ENCODE results near the gene CCDC174. TPM values are rescaled to one million over a fixed set of nuclear protein-coding genes. Genes with fewer than 3 reads are reported as not detected.
A peak's percentile ranks its signal among the peaks of the same experiment; 100 is the strongest.
"Not testable (repeated sequence)": the region's sequence is repeated elsewhere in the genome, so short reads cannot be mapped to it uniquely, and the experiment has no call there.

CCDC174 gene
- 10 to 100 TPM; 19.8 to 23.3 TPM for total RNA-seq

GRCh38 chr3:14651440-14652251, at the start of gene CCDC174:
Gene CCDC174 (plus strand): TSS chr3:14651762. CDS start chr3:14651837, 75 bp downstream.
- peak; percentile 93 to 95 for DNase-seq (ENCODE audit: low spot score in 2 of 2)
- ATAC-seq, result peak; percentile 98 to 99
- Mint-ChIP-seq H3K27ac (peak within 1 kb of the TSS; percentile 99), H3K36me3 (peaks cover 22 to 25% of the 10 kb centered on the region in 2 donors), H3K9me3 (no peaks in the 10 kb centered on the region)

GRCh38 chr3:14602006-14602803, 49.4 kb upstream of the CCDC174 start:
- no peak for DNase-seq (ENCODE audit: low spot score in 2 of 2)
- no peak overlapping the region for H3K27ac Mint-ChIP-seq
- peaks cover 10% of the 10 kb centered on the region in 2 donors for H3K36me3 Mint-ChIP-seq
- H3K9me3 Mint-ChIP-seq, result peaks cover 15 to 17% of the 10 kb centered on the region in 2 donors
- ATAC-seq, result no peak

GRCh38 chr3:14602804-14603644, 48.5 kb upstream of the CCDC174 start:
- no peak overlapping the region for H3K27ac Mint-ChIP-seq
- peak in 1 of 2 donors; percentile 11 for ATAC-seq
- peaks cover 15 to 17% of the 10 kb centered on the region in 2 donors for H3K9me3 Mint-ChIP-seq
- no peak for DNase-seq (ENCODE audit: low spot score in 2 of 2)
- peaks cover 10% of the 10 kb centered on the region in 2 donors for H3K36me3 Mint-ChIP-seq

GRCh38 chr3:14605067-14605466, 46.5 kb upstream of the CCDC174 start:
- no peak for ATAC-seq

GRCh38 chr3:14605744-14606143, 45.8 kb upstream of the CCDC174 start:
- no peak for ATAC-seq
- DNase-seq (ENCODE audit: low spot score in 2 of 2), result no peak
- Mint-ChIP-seq H3K9me3 (peaks cover 4 to 5% of the 10 kb centered on the region in 2 donors), H3K27ac (peak overlapping the region in 1 of 2 donors; percentile 7), H3K36me3 (peaks cover 10% of the 10 kb centered on the region in 2 donors)

More at GRCh38 chr3:14605067-14605466, 46.5 kb upstream of the CCDC174 start:
- DNase-seq (ENCODE audit: low spot score in 2 of 2), result no peak
- Mint-ChIP-seq H3K9me3 (peaks cover 4 to 5% of the 10 kb centered on the region in 2 donors), H3K27ac (no peak overlapping the region), H3K36me3 (peaks cover 10% of the 10 kb centered on the region in 2 donors)

- no peak overlapping the region for H3K27ac Mint-ChIP-seq
- H3K36me3 Mint-ChIP-seq, result peaks cover 10% of the 10 kb centered on the region in 2 donors
- DNase-seq (ENCODE audit: low spot score in 2 of 2) (no peak), ATAC-seq (no peak)
- H3K9me3 Mint-ChIP-seq, result peaks cover 4 to 5% of the 10 kb centered on the region in 2 donors
Observed at GRCh38 chr3:14606669-14607339, 44.8 kb upstream of the CCDC174 start.

- no peak overlapping the region for H3K27ac Mint-ChIP-seq
- ATAC-seq, result no peak
- DNase-seq (ENCODE audit: low spot score in 2 of 2), result no peak
- peaks cover 2% of the 10 kb centered on the region in 2 donors for H3K9me3 Mint-ChIP-seq
- peaks cover 7% of the 10 kb centered on the region in 2 donors for H3K36me3 Mint-ChIP-seq
Observed at GRCh38 chr3:14608298-14608697, 43.3 kb upstream of the CCDC174 start.

GRCh38 chr3:14609058-14609457, 42.5 kb upstream of the CCDC174 start:
- not testable (repeated sequence) for H3K27ac Mint-ChIP-seq; DNase-seq (ENCODE audit: low spot score in 2 of 2); H3K9me3 Mint-ChIP-seq; H3K36me3 Mint-ChIP-seq; ATAC-seq

GRCh38 chr3:14609506-14609905, 42.1 kb upstream of the CCDC174 start:
- H3K36me3 Mint-ChIP-seq, result no peaks in the 10 kb centered on the region

GRCh38 chr3:14609941-14610340, 41.6 kb upstream of the CCDC174 start:
- no peak for ATAC-seq
- Mint-ChIP-seq H3K9me3 (no peaks in the 10 kb centered on the region), H3K36me3 (no peaks in the 10 kb centered on the region), H3K27ac (no peak overlapping the region)
- DNase-seq (ENCODE audit: low spot score in 2 of 2), result no peak

More at GRCh38 chr3:14609506-14609905, 42.1 kb upstream of the CCDC174 start:
- Mint-ChIP-seq H3K27ac (no peak overlapping the region), H3K9me3 (no peaks in the 10 kb centered on the region)
- DNase-seq (ENCODE audit: low spot score in 2 of 2), result no peak
- no peak for ATAC-seq

GRCh38 chr3:14614189-14614588, 37.4 kb upstream of the CCDC174 start:
- H3K36me3 Mint-ChIP-seq, result no peaks in the 10 kb centered on the region
- no peak overlapping the region for H3K27ac Mint-ChIP-seq
- H3K9me3 Mint-ChIP-seq, result no peaks in the 10 kb centered on the region

GRCh38 chr3:14614862-14615261, 36.7 kb upstream of the CCDC174 start:
- ATAC-seq, result no peak
- Mint-ChIP-seq H3K27ac (no peak overlapping the region), H3K9me3 (no peaks in the 10 kb centered on the region), H3K36me3 (no peaks in the 10 kb centered on the region)
- no peak for DNase-seq (ENCODE audit: low spot score in 2 of 2)

More at GRCh38 chr3:14614189-14614588, 37.4 kb upstream of the CCDC174 start:
- no peak for ATAC-seq
- no peak for DNase-seq (ENCODE audit: low spot score in 2 of 2)

GRCh38 chr3:14616606-14617507, 34.7 kb upstream of the CCDC174 start:
- no peaks in the 10 kb centered on the region for H3K9me3 Mint-ChIP-seq
- H3K27ac Mint-ChIP-seq, result no peak overlapping the region
- DNase-seq (ENCODE audit: low spot score in 2 of 2), result no peak
- H3K36me3 Mint-ChIP-seq, result no peaks in the 10 kb centered on the region
- no peak for ATAC-seq

- H3K9me3 Mint-ChIP-seq, result no peaks in the 10 kb centered on the region
- H3K27ac Mint-ChIP-seq, result no peak overlapping the region
- no peak for DNase-seq (ENCODE audit: low spot score in 2 of 2)
- no peak for ATAC-seq
- no peaks in the 10 kb centered on the region for H3K36me3 Mint-ChIP-seq
Observed at GRCh38 chr3:14617508-14618023, 34.0 kb upstream of the CCDC174 start.

GRCh38 chr3:14619605-14620004, 32.0 kb upstream of the CCDC174 start:
- DNase-seq (ENCODE audit: low spot score in 2 of 2) (no peak), ATAC-seq (no peak)
- no peaks in the 10 kb centered on the region for H3K36me3 Mint-ChIP-seq
- no peaks in the 10 kb centered on the region for H3K9me3 Mint-ChIP-seq
- no peak overlapping the region for H3K27ac Mint-ChIP-seq

All from activated naive CD4-positive, alpha-beta T cell treated with anti-CD3 and anti-CD28 coated beads, Interleukin-2, amount 50 U/mL, for 72 hours (primary cell).